Esophagus squamous epithelium (tissue), 4 donors: ENCODE results near the gene BRINP3.

Experiments
- CTCF ChIP-seq, 6 experiments: fragments of 450-650 bp in 4 of 6; fragments of 200-600 bp in 2 of 6; sonication (generic) in 2 of 6; IDR thresholded peaks; one replicate each; pipeline ENCODE4 v1.5.1; 2016 to 2019; ENCODE audit warnings: antibody characterized with exemption in 6 of 6, mild to moderate bottlenecking in 4 of 6, moderate library complexity in 4 of 6
- POLR2A ChIP-seq, 4 donors: fragments of 450-650 bp; IDR thresholded peaks; one replicate each; pipeline ENCODE4 v1.6.1; 2017; ENCODE audit warnings: antibody characterized with exemption in 4 of 4, mild to moderate bottlenecking in 4 of 4, moderate library complexity in 3 of 4

GRCh38 chr1:190472042-190472441 lies 5.6 kb downstream of the BRINP3 start:
- TF ChIP-seq POLR2A (IDR thresholded peaks at IDR 0.05) (no peak), CTCF (IDR thresholded peaks at IDR 0.05) (no peak)
